DOHH2 (cell line): ENCODE measurements around the gene FAM98C.
A peak's percentile ranks its signal among the peaks of the same experiment; 100 is the strongest.

ENCODE experiments used
- H3F3A ChIP-seq: fragments of 200-600 bp; sonication (generic), shearing (Covaris generic); 2 replicates; pipeline ENCODE4 v1.6.0; 2016; ENCODE audit warnings: antibody characterized with exemption, mild to moderate bottlenecking; ENCODE audit not compliant: control insufficient read depth, insufficient read depth
- H3K27ac ChIP-seq: fragments of 200-600 bp; sonication (generic); 2 replicates; pipeline ENCODE4 v1.5.1; 2014; ENCODE audit warnings: low read depth, mild to moderate bottlenecking, low read length, moderate library complexity
- H3K27me3 ChIP-seq: fragments of 200-600 bp; sonication (generic); 2 replicates; pipeline ENCODE4 v1.6.1; 2014; ENCODE audit warnings: mild to moderate bottlenecking, low read length, mixed read lengths; ENCODE audit not compliant: control insufficient read depth
- H3K36me3 ChIP-seq: fragments of 200-600 bp; sonication (generic); 2 replicates; pipeline ENCODE4 v1.6.1; 2014; ENCODE audit warnings: mild to moderate bottlenecking, low read length, moderate library complexity, mixed read lengths; ENCODE audit not compliant: control insufficient read depth
- H3K4me1 ChIP-seq: fragments of 200-600 bp; sonication (generic); 2 replicates; pipeline ENCODE4 v1.6.1; 2014; ENCODE audit warnings: mild to moderate bottlenecking, low read length, mixed read lengths; ENCODE audit not compliant: control insufficient read depth
- H3K4me2 ChIP-seq: fragments of 200-600 bp; sonication (generic); 2 replicates; pipeline ENCODE4 v1.6.0; 2014; ENCODE audit warnings: mild to moderate bottlenecking, low read length, moderate library complexity
- H3K4me3 ChIP-seq: fragments of 200-600 bp; sonication (generic); 2 replicates; pipeline ENCODE4 v1.5.1; 2014; ENCODE audit warnings: mild to moderate bottlenecking, low read length, mixed read lengths
- H3K79me2 ChIP-seq: fragments of 200-600 bp; sonication (generic); 2 replicates; pipeline ENCODE4 v1.6.1; 2014; ENCODE audit warnings: mild to moderate bottlenecking, low read length, mixed read lengths; ENCODE audit not compliant: control insufficient read depth
- H3K9me2 ChIP-seq: fragments of 200-600 bp; sonication (generic); replicated peaks from 2 replicates; pipeline ENCODE4 v1.6.1; 2014; ENCODE audit warnings: mild to moderate bottlenecking, low read length, mixed read lengths; ENCODE audit not compliant: control insufficient read depth
- H3K9me3 ChIP-seq: fragments of 200-600 bp; sonication (generic); 2 replicates; pipeline ENCODE4 v1.6.1; 2014; ENCODE audit warnings: antibody characterized with exemption, low read length, mixed read lengths; ENCODE audit not compliant: control insufficient read depth, insufficient read depth
- H4K20me1 ChIP-seq: fragments of 200-600 bp; sonication (generic); 2 replicates; pipeline ENCODE4 v1.6.0; 2014; ENCODE audit warnings: low read depth, mild to moderate bottlenecking, antibody characterized with exemption, low read length, moderate library complexity; ENCODE audit not compliant: control insufficient read depth, insufficient read depth
- CTCF ChIP-seq: fragments of 200-600 bp; sonication (generic); IDR thresholded peaks from one replicate; pipeline ENCODE4 v1.5.1; 2014; ENCODE audit warnings: antibody characterized with exemption, mild to moderate bottlenecking, low read depth, low read length; ENCODE audit not compliant: poor library complexity, severe bottlenecking
- EZH2phosphoT487 ChIP-seq: fragments of 200-600 bp; sonication (generic); IDR thresholded peaks from 2 replicates; pipeline ENCODE4 v1.6.1; 2017; ENCODE audit warnings: borderline replicate concordance, mild to moderate bottlenecking, antibody characterized with exemption, low read length, moderate library complexity, mixed read lengths

Gene FAM98C

GRCh38 chr19:38391911-38392464 is 10.9 kb upstream of the FAM98C start:
- Histone ChIP-seq H4K20me1 (0 out of 2 replicates have a peak, but pooled peaks cover 4% of the 10 kb centered on the region), H3K4me2 (no peak overlapping the region), H3K36me3 (no peaks in the 10 kb centered on the region), H3F3A (no peaks in the 10 kb centered on the region; the same call in 1 of the 2 replicates), H3K4me1 (peaks cover 20% of the 10 kb centered on the region), H3K9me3 (no peaks in the 10 kb centered on the region), H3K4me3 (no peak overlapping the region), H3K27me3 (peaks cover 75% of the 10 kb centered on the region), H3K9me2 (no peaks in the 10 kb centered on the region), H3K27ac (no peak overlapping the region), H3K79me2 (no peaks in the 10 kb centered on the region)
- TF ChIP-seq CTCF (no peak), EZH2phosphoT487 (no peak)

GRCh38 chr19:38392707-38393308 is 10.1 kb upstream of the FAM98C start:
- 0 out of 2 replicates have a peak, but pooled peaks cover 4% of the 10 kb centered on the region for H4K20me1 ChIP-seq
- H3K27me3 ChIP-seq: peaks cover 70% of the 10 kb centered on the region
- no peak overlapping the region for H3K4me3 ChIP-seq

GRCh38 chr19:38394488-38394887 is 8.4 kb upstream of the FAM98C start:
- H3K4me1 ChIP-seq: no peaks in the 10 kb centered on the region; the same call in 1 of the 2 replicates
- no peaks in the 10 kb centered on the region for H4K20me1 ChIP-seq
- no peaks in the 10 kb centered on the region for H3K9me3 ChIP-seq
- H3K27ac ChIP-seq: no peak overlapping the region
- H3K79me2 ChIP-seq: no peaks in the 10 kb centered on the region
- H3K36me3 ChIP-seq: no peaks in the 10 kb centered on the region
- no peaks in the 10 kb centered on the region for H3K9me2 ChIP-seq
- H3K4me3 ChIP-seq: no peak overlapping the region
- H3K4me2 ChIP-seq: peak overlapping the region; percentile 27; the same call in 1 of the 2 replicates
- TF ChIP-seq CTCF: no peak
- TF ChIP-seq EZH2phosphoT487: no peak
- no peaks in the 10 kb centered on the region for H3F3A ChIP-seq
- peaks cover 56% of the 10 kb centered on the region for H3K27me3 ChIP-seq

More at GRCh38 chr19:38392707-38393308, 10.1 kb upstream of the FAM98C start:
- no peaks in the 10 kb centered on the region for H3K79me2 ChIP-seq
- H3K27ac ChIP-seq: no peak overlapping the region
- no peaks in the 10 kb centered on the region for H3K9me2 ChIP-seq
- no peaks in the 10 kb centered on the region for H3K9me3 ChIP-seq
- H3K4me2 ChIP-seq: no peak overlapping the region
- H3F3A ChIP-seq: no peaks in the 10 kb centered on the region
- H3K36me3 ChIP-seq: no peaks in the 10 kb centered on the region
- TF ChIP-seq EZH2phosphoT487 (no peak), CTCF (no peak)
- H3K4me1 ChIP-seq: peaks cover 12% of the 10 kb centered on the region
